ENCODE measurements around the gene P2RY1.

P2RY1 gene

DNA sequence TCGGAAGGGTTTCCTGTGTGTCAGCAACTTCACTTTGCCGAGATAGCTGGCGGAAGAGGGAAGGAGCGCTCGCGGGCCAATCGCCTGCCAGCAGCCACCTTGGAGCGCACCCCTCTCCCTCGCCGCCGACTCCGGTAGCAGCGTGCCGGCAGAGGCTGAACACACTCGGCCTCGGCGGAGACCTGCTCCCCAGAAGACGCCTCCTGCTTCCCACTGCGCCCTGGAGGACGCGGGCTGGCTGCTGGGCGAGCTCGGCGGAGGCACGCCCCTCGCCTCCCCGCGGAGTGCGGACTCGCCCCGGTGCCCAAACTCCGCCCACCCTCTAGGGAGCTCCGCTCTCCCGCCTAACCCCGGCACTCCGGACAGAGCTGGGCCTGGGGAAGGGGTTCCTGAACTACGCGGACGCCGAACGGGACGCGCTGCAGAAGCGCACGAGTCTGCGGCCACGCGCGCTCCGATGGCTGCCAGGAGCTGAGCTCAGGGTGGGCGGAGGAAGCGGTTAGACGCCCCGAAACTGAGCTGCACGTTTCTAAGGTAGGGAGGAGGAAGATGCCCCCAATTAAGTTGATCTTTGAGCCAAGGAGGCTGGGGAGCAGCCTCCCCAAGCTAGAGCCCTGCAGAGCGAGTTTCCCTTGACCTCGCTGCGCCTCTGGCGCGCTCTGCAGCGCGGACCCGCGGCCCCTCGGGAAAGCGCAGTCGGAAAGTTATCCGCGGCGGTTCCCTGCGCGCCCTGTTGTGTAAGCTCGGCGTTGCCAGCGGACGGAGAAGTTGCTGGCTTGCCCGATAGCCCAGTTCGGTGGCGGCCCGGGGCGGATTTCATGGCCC, at the start of gene P2RY1:
Gene P2RY1 (plus strand): TSS at position 356 of the 825 bp plus-strand sequence. CDS start 652 bp downstream, outside the sequence.
- DNase-seq, result peak; percentile 36

- DNase-seq, result no peak
Observed at GRCh38 chr3:152786977-152787681, 47.8 kb upstream of the P2RY1 start.

DNA sequence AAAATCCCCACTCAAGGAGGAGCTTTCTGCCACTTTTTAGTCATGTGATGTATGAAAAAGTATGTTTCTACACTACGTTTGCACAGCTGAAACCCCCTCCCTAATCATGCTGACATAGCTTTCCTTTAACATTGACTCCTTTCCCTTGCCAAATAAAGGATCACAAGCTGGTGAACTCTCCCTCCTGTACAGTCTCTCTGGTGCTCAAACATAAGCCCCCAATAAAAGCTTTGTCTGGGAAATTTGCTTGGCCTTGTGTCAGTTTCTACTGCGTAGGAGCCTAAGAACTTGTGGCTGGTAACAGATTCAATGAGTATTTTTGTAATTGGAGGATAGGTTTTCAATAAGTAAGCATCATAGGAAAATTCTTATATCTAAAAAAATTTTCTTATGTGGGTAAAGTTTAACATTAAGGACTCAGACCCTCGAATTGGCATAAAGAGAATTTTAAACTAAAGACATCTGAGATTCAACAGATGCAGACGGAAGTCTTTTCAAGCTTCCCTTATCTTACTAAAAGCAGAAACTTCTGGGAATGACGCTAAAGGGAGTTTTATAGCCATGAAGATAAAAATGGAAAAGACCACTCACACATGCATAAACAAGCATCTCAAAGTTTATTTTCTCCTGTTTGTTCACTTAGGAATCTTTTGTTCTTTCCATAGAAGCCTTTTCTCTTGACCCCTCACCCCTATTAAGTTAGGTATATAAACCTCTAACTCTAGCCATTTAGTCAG, 44.1 kb upstream of the P2RY1 start:
- no peak for DNase-seq

- no peak for DNase-seq
Observed at GRCh38 chr3:152793969-152794368, 41.0 kb upstream of the P2RY1 start.

GRCh38 chr3:152797751-152798432, 37.0 kb upstream of the P2RY1 start:
- DNase-seq, result no peak

DNA sequence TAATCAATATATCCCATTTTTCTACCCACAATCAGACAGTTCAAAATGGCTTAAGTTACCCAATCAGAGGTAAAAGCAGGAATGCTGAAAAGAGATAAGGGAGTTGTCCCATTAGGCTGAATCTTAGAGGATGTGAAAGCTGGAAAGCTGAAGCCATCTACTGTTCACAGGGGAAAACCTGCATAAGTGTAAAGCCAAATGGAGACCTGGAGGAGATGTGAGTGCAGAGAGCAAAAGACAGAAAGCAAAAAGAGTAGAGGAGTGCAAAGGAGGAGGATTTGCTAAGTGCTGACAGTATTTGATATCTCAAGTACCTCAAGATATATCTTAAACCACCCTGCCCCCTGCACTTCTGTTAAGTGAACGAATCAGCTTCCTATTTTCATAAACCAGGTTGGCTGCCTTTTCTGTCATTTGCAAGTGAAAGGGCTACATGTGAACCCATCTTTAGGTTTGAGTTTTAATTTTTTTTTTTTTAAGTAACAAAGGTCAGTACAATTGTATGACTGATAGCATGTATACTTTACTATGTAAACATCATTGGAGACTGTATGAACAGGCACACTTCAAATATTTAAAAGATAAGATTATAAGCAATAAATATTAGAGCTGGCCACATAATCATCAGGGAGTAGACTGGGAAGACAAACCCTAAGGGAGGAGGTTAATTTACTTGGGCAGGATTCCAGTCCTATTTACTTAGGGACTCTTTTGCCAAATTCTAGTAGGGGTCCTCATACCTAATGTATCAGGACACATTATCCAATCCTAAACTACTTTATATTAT, 22.8 kb upstream of the P2RY1 start:
- no peak for DNase-seq

DNA sequence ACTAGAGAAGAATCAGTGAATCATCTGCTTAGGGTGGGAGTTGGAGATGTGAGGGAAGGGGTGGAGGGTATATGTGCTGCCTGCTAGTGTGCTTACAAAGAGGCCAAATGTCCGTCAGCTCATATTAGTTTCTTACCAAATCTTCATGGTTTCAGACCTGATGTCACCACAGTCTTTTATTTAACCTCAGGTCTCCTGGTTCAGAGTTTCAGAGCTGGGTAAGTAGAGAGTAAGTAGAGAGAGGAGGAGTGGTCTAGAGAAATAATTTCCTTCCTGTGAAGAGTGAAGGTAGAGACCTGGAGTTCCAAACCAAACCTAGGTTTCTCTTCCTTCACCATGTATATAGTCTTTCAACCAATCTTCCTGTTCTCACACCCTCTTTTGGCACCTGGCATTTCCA, 17.5 kb upstream of the P2RY1 start:
- DNase-seq, result no peak

GRCh38 chr3:152818027-152818426, 16.9 kb upstream of the P2RY1 start:
- no peak for DNase-seq

DNA sequence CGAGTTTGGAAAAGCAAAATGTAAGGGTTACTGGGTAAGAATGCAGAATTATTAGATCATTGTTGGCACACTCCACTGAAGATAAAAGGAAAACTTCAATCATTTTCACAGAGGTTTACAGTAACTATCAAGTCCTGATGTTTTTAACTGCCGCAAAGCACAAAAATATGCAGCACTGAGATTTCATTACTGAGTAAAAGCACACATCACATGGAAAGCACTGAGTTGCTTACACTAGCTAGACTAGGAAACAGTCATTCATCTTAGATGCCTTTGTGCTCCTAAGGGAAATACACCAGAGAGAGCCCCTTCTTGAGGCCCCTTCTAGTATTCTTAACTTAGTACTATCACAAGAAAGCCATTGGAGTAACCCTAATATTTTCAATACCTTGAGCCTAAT, 11.8 kb upstream of the P2RY1 start:
- no peak for DNase-seq

- no peak for DNase-seq
Observed at GRCh38 chr3:152823781-152824180, 11.2 kb upstream of the P2RY1 start.

DNA sequence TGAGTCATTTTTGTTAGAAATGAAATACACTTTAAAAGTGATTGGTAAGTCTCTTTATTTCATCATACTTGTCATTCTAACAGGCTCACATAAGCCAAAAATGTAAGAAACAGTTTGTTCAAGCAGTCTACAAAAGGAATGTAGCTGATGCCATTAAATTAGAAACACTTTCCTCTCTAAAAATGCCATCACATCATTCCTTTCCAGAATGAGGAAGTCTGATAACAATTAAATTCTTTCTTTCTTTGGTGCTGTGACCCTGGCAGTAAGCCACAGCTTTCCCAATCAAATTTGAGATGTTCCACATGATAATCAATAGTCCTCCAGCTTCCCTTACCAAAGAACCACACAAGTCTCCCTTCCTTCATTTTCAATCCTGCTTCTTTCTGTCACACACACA, 9.4 kb upstream of the P2RY1 start:
- no peak for DNase-seq

- no peak for DNase-seq
Observed at GRCh38 chr3:152826476-152826875, 8.5 kb upstream of the P2RY1 start.

DNA sequence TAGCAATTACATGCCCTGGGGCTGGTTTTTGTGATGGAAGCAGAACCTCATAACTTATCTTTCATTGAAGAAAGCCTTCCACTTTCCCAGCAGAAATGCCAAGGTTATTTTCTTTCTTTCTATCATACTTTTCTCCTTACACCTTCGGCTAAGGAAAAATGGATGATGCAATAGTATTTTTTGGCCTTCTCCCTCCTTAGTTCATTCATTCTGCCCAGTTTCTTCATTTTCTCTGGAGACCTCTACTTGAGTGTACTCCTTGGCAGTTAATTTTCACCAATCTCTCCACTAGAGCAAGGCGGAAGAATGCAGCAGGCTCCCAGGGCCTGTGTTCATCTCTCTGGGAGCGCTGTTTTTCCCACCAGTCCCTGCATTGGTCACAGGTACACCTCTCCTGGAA, 7.6 kb upstream of the P2RY1 start:
- DNase-seq, result no peak

GRCh38 chr3:152828075-152828840, 6.7 kb upstream of the P2RY1 start:
- DNase-seq, result no peak

- DNase-seq, result no peak
Observed at GRCh38 chr3:152830245-152830644, 4.7 kb upstream of the P2RY1 start.

DNA sequence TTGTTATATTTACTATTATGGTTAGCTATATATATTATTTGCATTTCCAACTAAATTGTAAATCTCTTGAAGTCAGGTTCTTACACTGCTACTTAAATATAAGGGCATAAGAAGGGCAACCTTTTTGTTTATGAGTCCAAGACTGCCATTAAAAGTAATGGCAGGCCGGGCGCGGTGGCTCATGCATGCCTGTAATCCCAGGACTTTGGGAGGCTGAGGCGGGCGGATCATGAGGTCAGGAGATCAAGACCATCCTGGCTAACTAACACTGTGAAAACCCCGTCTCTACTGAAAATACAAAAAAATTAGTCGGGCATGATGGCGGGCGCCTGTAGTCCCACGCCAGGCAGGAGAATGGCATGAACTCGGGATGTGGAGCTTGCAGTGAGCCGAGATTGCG, 2.9 kb upstream of the P2RY1 start:
- no peak for DNase-seq

GRCh38 chr3:152833089-152833488, 1.8 kb upstream of the P2RY1 start:
- DNase-seq, result no peak

- DNase-seq, result no peak
Observed at GRCh38 chr3:152834191-152834775, 648 bp upstream of the P2RY1 start.

DNA sequence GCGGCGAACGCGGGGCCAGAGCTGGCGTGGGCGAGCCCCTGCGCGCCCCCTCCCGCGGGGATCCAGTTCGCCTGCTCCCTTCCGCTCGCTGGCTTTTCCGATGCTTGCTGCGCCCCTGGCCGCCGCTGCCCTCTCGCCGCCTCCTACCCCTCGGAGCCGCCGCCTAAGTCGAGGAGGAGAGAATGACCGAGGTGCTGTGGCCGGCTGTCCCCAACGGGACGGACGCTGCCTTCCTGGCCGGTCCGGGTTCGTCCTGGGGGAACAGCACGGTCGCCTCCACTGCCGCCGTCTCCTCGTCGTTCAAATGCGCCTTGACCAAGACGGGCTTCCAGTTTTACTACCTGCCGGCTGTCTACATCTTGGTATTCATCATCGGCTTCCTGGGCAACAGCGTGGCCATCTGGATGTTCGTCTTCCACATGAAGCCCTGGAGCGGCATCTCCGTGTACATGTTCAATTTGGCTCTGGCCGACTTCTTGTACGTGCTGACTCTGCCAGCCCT, 721 bp downstream of the P2RY1 start:
- DNase-seq, result no peak

- DNase-seq, result no peak
Observed at GRCh38 chr3:152836269-152836668, 1.3 kb downstream of the P2RY1 start.

- DNase-seq, result no peak
Observed at GRCh38 chr3:152839511-152839910, 4.6 kb downstream of the P2RY1 start.

Measured in CD4-positive, alpha-beta T cell treated with Interferon gamma for 1 hour (primary cell).